OCI-LY7 (cell line): Measurements from ENCODE around the gene CIART. TPM values are rescaled to one million over a fixed set of nuclear protein-coding genes. Genes with fewer than 3 reads are reported as not detected.
A peak's percentile ranks its signal among the peaks of the same experiment; 100 is the strongest.

ENCODE experiments used
- BruUV-seq: library from RNA; stranded (reverse); fragments of 400-500 nt; replicated peaks from 2 replicates; lab custom pipeline; 2021; lab: Mats Ljungman, UMichigan
- CTCF ChIA-PET: fragments of 300-600 bp; sonication (Branson Sonifier 250); formaldehyde crosslinking; loops from one replicate; lab custom pipeline; 2022; ENCODE audit warnings: antibody characterized with exemption; ENCODE audit not compliant: unreplicated experiment; lab: Charles Lee
- POLR2A ChIA-PET: fragments of 300-600 bp; sonication (Branson Sonifier 250); formaldehyde crosslinking; loops from one replicate; lab custom pipeline; 2022; ENCODE audit warnings: antibody characterized with exemption; lab: Charles Lee
- DNase-seq: peaks from one replicate; pipeline ENCODE4 v3.0.0-alpha.2; 2015; ENCODE audit warnings: low spot score
- H2AFZ ChIP-seq: fragments of 200-600 bp; sonication (generic), shearing (Covaris generic); 2 replicates; pipeline ENCODE4 v1.6.1; 2014; ENCODE audit warnings: mild to moderate bottlenecking, antibody characterized with exemption, low read length, moderate library complexity
- H3K27ac ChIP-seq: fragments of 200-600 bp; sonication (generic); 2 replicates; pipeline ENCODE4 v1.5.1; 2014; ENCODE audit warnings: mixed run types, low read depth, mild to moderate bottlenecking, moderate library complexity, low read length, inconsistent platforms; ENCODE audit not compliant: poor library complexity, severe bottlenecking
- H3K36me3 ChIP-seq: fragments of 200-600 bp; sonication (generic); 2 replicates; pipeline ENCODE4 v1.6.1; 2014; ENCODE audit warnings: mild to moderate bottlenecking, antibody characterized with exemption, low read length, moderate library complexity, mixed read lengths; ENCODE audit not compliant: insufficient read depth
- H3K4me1 ChIP-seq: fragments of 200-600 bp; sonication (generic); 2 replicates; pipeline ENCODE4 v1.5.1; 2014; ENCODE audit warnings: mild to moderate bottlenecking, low read length; ENCODE audit not compliant: insufficient read depth, poor library complexity, severe bottlenecking
- H3K4me2 ChIP-seq: fragments of 200-600 bp; sonication (generic); 2 replicates; pipeline ENCODE4 v1.6.1; 2014; ENCODE audit warnings: mild to moderate bottlenecking, low read length
- H3K4me3 ChIP-seq: fragments of 200-600 bp; sonication (generic); 2 replicates; pipeline ENCODE4 v1.5.1; 2014; ENCODE audit warnings: mild to moderate bottlenecking, low read depth, low read length; ENCODE audit not compliant: poor library complexity, severe bottlenecking
- H3K79me2 ChIP-seq: fragments of 200-600 bp; sonication (generic); 2 replicates; pipeline ENCODE4 v1.6.1; 2016; ENCODE audit warnings: low read depth, mild to moderate bottlenecking, low read length, moderate library complexity, mixed read lengths; ENCODE audit not compliant: insufficient read depth
- H3K9me2 ChIP-seq: fragments of 200-600 bp; sonication (generic); 2 replicates; pipeline ENCODE4 v1.6.1; 2016; ENCODE audit warnings: mild to moderate bottlenecking, low read length, mixed read lengths; ENCODE audit not compliant: insufficient read depth
- H3K9me3 ChIP-seq: fragments of 200-600 bp; sonication (generic); 2 replicates; pipeline ENCODE4 v1.6.1; 2014; ENCODE audit warnings: mild to moderate bottlenecking, mixed run types, low read length, mixed read lengths
- H4K20me1 ChIP-seq: fragments of 200-600 bp; sonication (generic); 2 replicates; pipeline ENCODE4 v1.6.1; 2014; ENCODE audit warnings: mild to moderate bottlenecking, antibody characterized with exemption, low read length, moderate library complexity, mixed read lengths; ENCODE audit not compliant: insufficient read depth
- EZH2phosphoT487 ChIP-seq: fragments of 200-600 bp; sonication (generic); IDR thresholded peaks from 2 replicates; pipeline ENCODE4 v1.6.1; 2018; ENCODE audit warnings: low read depth, borderline replicate concordance, mild to moderate bottlenecking, mixed run types, antibody characterized with exemption, low read length, moderate library complexity, mixed read lengths
- intact Hi-C: fragments of 100-400 bp; cut with micrococcal nuclease; formaldehyde crosslinking; loops from one replicate; pipeline ENCODE4 v1.10.0; 2022; ENCODE audit not compliant: unreplicated experiment
- total RNA-seq, 2 experiments: library from RNA; depleted of rRNA in 1 of 2; stranded (reverse); fragments of >200 nt in 1 of 2; shearing (Covaris generic) in 1 of 2; gene quantifications; 2 replicates each; pipeline ENCODE4 v1.2.3, GENCODE V29; 2014 to 2022
- TF ChIP-seq, protein P1 (sequence below): fragments of 200-600 bp; sonication (generic); conservative IDR thresholded peaks from 2 replicates; pipeline ENCODE4 v1.5.1; 2014; ENCODE audit warnings: mild to moderate bottlenecking, antibody characterized with exemption, low read length, moderate library complexity, mixed read lengths

Gene CIART
- total RNA-seq, 2 experiments from 2014 or later: 0.68 TPM; not detected in 1

DNA sequence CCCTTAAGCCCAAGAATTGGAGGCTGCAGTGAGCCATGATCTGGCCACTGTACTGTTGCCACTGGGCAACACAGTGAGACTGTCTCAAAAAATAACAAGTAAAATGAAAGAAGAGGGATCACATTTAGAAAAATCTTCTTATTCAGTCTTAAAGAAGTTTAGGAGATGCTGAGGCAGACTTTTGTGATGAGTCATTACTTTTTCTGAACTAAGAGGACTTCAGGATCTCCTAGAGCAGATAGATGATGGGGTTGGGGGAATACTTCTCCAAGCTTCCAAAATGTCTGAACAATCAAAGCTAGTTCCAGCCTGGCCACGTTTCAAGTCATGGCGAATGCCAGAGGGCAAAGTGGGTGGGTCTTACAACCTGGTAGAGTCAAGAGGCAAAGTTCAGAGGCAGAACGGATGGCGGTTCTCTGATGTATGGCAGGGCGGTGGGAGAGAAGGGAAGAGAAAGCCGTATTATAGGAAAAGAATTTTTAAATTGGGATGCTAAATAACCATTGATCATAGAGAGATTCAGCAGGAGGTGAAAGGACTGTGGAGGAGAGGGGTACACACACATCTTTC, 2.1 kb upstream of the CIART start:
- POLR2A ChIA-PET: no interaction called here
- Histone ChIP-seq H3K4me3 (no peak overlapping the region), H2AFZ (no peak overlapping the region), H3K27ac (no peak overlapping the region), H3K4me2 (no peak overlapping the region), H3K9me3 (no peaks in the 10 kb centered on the region), H3K9me2 (no peaks in the 10 kb centered on the region), H3K36me3 (no peaks in the 10 kb centered on the region), H3K4me1 (peaks cover 7% of the 10 kb centered on the region), H3K79me2 (no peaks in the 10 kb centered on the region), H4K20me1 (no peaks in the 10 kb centered on the region)
- DNase-seq: no peak
- intact Hi-C loops: no loop called here
- CTCF ChIA-PET: no interaction called here
- TF ChIP-seq, protein P1, sequence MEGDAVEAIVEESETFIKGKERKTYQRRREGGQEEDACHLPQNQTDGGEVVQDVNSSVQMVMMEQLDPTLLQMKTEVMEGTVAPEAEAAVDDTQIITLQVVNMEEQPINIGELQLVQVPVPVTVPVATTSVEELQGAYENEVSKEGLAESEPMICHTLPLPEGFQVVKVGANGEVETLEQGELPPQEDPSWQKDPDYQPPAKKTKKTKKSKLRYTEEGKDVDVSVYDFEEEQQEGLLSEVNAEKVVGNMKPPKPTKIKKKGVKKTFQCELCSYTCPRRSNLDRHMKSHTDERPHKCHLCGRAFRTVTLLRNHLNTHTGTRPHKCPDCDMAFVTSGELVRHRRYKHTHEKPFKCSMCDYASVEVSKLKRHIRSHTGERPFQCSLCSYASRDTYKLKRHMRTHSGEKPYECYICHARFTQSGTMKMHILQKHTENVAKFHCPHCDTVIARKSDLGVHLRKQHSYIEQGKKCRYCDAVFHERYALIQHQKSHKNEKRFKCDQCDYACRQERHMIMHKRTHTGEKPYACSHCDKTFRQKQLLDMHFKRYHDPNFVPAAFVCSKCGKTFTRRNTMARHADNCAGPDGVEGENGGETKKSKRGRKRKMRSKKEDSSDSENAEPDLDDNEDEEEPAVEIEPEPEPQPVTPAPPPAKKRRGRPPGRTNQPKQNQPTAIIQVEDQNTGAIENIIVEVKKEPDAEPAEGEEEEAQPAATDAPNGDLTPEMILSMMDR: no peak
- no peak for TF ChIP-seq EZH2phosphoT487
- BruUV-seq: no TSS peak

DNA sequence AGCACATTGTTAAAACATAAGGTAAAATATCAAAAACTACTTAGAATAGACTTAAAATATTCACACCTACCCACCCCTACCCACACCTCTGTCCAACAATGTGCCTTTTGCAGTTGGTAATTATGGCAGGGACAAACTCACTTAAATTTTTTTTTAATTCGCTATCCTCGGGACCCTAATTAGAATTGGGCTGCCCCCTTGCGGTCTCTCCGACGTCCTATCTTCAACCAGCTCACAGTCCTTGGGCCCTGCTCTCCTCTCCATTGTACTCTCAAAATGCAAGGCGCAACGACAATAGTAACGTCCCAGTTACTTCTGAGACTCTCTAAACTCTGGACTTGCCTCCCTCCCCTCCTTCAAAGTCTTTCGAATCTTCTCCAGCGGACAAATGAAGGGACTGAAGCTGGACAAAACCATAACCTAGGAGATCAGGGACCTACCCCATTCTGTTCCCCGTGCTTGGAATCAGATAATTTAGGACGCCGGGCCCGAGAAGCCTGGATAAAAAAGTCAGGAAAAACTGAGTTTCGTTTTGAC, 1.1 kb upstream of the CIART start:
- Histone ChIP-seq H3K4me2 (no peak overlapping the region), H3K4me1 (peaks cover 7% of the 10 kb centered on the region), H3K9me3 (no peaks in the 10 kb centered on the region), H3K9me2 (no peaks in the 10 kb centered on the region), H3K27ac (no peak overlapping the region), H3K4me3 (no peak overlapping the region), H3K79me2 (no peaks in the 10 kb centered on the region), H3K36me3 (no peaks in the 10 kb centered on the region), H4K20me1 (no peaks in the 10 kb centered on the region), H2AFZ (0 out of 2 replicates have a peak overlapping the region, but pooled peaks have one; percentile 56)
- intact Hi-C loops: loop anchor here (1.0 kb wide), 1 partner anchor 26 kb away; no protein-coding TSS in a partner anchor
- peak; percentile 74 for DNase-seq
- CTCF ChIA-PET: interaction anchor here (1.2 kb wide), 1 partner anchor 25 kb away, joined by 4 read pairs; no protein-coding TSS in a partner anchor
- POLR2A ChIA-PET: interaction anchor here (0.5 to 1.1 kb wide), 3 partner anchors 8 to 77 kb away, joined by 3 read pairs; no protein-coding TSS in a partner anchor
- TF ChIP-seq, protein P1: peak; percentile 94
- TF ChIP-seq EZH2phosphoT487: no peak
- no TSS peak for BruUV-seq

DNA sequence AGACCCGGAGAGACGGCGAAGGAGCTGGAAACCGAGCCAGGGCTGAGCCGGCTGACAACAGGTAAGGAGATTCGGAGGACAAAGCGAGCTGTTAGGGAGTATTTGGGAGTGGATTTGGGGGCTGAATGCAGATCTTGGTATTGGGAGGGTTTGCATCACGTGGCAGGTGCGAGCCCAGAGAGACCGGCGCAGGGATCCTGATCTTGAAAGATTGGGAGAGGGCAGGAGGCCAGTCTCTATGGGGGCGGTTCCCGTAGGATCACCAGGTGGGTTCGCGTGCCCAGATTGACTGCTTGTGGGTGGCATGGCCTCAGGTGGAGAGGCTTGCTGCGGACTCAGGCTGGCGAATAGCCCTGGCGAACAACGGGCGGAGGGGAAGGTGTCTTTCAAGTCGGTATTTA, 204 bp downstream of the CIART start:
- no peak overlapping the region for H3K4me2 ChIP-seq
- intact Hi-C loops: no loop called here

More for the DNA sequence above, 204 bp downstream of the CIART start:
- no peak for DNase-seq
- H4K20me1 ChIP-seq: no peaks in the 10 kb centered on the region
- no peak overlapping the region for H3K27ac ChIP-seq
- ChIA-PET CTCF (interaction anchor here (0.6 kb wide), 2 partner anchors 14 to 333 kb away, joined by 3 to 7 read pairs; partner anchors contain the start of gene APH1A), POLR2A (no interaction called here)
- H3K4me1 ChIP-seq: peaks cover 7% of the 10 kb centered on the region
- H3K79me2 ChIP-seq: no peaks in the 10 kb centered on the region
- H3K4me3 ChIP-seq: no peak overlapping the region
- no peaks in the 10 kb centered on the region for H3K36me3 ChIP-seq
- TF ChIP-seq, protein P1: no peak
- no peak for TF ChIP-seq EZH2phosphoT487
- H3K9me3 ChIP-seq: no peaks in the 10 kb centered on the region
- BruUV-seq: no TSS peak
- no peaks in the 10 kb centered on the region for H3K9me2 ChIP-seq
- no peak overlapping the region for H2AFZ ChIP-seq
